Retinal pigment epithelial cell (primary cell): ENCODE data around the gene CPEB3.

ENCODE experiments used
- DNase-seq: peaks from one replicate; pipeline ENCODE4 v3.0.0-alpha.2; 2010; ENCODE audit warnings: low read depth
- H3K4me3 ChIP-seq: 2 replicates; pipeline ENCODE4 v1.5.1; 2011; ENCODE audit warnings: mild to moderate bottlenecking, low read length, control low read depth, moderate library complexity
- TF ChIP-seq, protein P1 (sequence below): conservative IDR thresholded peaks from 2 replicates; pipeline ENCODE4 v1.5.1; 2011; ENCODE audit warnings: low read depth, low read length, control low read depth, inconsistent platforms

CPEB3 gene

DNA sequence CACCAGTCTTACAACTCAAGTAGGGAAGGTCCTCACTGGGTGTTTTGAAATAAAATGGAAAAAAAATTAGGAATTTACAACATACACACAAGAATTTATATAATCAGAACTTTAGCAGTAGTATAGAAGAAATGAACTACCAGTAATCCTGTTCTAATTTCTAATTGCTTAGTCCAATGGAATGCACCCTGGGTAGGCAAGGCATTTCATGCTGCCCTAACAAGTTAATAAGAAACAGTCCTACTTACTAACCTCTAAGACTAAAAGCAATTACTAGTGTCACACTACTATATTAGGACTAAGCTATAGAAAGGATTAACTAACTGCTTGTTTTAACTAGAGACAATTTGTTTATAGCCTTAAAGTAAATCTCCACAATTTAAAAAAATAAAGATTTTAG lies 209.2 kb downstream of the CPEB3 start:
- DNase-seq, result no peak
- TF ChIP-seq, protein P1, sequence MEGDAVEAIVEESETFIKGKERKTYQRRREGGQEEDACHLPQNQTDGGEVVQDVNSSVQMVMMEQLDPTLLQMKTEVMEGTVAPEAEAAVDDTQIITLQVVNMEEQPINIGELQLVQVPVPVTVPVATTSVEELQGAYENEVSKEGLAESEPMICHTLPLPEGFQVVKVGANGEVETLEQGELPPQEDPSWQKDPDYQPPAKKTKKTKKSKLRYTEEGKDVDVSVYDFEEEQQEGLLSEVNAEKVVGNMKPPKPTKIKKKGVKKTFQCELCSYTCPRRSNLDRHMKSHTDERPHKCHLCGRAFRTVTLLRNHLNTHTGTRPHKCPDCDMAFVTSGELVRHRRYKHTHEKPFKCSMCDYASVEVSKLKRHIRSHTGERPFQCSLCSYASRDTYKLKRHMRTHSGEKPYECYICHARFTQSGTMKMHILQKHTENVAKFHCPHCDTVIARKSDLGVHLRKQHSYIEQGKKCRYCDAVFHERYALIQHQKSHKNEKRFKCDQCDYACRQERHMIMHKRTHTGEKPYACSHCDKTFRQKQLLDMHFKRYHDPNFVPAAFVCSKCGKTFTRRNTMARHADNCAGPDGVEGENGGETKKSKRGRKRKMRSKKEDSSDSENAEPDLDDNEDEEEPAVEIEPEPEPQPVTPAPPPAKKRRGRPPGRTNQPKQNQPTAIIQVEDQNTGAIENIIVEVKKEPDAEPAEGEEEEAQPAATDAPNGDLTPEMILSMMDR, result no peak
- no peak overlapping the region for H3K4me3 ChIP-seq

DNA sequence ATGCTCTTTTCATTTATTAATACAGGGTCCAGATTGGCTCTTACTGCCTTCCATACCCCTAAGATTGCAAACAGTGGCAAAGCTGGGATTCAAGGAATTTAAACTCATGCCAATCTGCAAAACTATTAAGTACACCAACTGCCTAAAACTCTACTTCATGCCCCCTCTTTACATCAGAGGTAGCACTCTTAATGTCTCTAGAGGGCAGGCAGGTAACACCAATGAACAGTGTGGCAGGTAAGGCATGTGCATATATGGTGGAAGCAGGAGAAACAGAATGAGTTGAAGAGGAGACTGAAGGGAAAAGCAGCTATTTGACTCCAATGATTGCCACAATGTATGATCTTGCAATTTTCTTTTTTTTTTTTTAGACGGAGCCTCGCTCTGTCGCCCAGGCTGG lies 210.6 kb downstream of the CPEB3 start:
- H3K4me3 ChIP-seq, result no peak overlapping the region
- TF ChIP-seq, protein P1, result no peak
- DNase-seq, result no peak

DNA sequence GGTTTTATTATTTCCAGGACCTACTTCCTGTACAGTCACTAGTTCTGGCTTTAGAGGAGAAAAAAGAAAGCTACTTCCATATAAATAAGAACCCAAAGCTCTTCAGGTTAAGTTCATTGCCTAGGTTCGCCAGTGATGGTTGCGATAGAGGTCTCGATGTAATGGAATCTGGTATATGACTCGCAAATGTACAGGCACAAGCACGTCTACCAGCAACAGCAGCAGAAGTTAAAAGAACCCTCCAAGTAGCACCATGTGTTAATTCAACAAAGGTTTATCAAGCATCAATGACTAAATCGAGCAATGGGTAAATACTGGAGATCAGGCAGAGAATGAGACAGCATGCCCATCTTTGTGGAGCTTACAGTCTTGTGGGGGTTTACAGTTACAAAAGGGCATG lies 211.9 kb downstream of the CPEB3 start:
- no peak for DNase-seq
- no peak overlapping the region for H3K4me3 ChIP-seq
- TF ChIP-seq, protein P1, result no peak

DNA sequence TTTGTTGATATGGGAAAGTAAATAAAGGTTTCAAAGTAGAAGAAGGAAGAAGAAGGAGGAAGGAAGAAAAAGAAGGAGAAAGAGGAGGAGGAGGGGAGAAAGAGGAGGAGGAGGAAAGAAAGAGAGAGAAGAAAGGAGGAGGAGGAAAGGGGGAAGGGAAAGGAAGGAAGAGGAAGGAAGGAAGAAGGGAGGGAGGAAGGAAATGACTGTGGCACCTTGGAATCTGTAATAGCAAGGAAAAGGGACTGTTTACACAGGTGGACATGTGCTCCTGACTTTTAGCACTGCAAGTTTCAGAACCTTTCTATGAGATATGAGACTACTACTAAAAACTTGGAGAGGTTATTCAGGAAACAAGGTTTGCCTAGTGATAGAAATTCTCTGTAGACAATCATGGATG lies 214.2 kb downstream of the CPEB3 start:
- no peak for DNase-seq
- TF ChIP-seq, protein P1, result no peak
- no peak overlapping the region for H3K4me3 ChIP-seq

DNA sequence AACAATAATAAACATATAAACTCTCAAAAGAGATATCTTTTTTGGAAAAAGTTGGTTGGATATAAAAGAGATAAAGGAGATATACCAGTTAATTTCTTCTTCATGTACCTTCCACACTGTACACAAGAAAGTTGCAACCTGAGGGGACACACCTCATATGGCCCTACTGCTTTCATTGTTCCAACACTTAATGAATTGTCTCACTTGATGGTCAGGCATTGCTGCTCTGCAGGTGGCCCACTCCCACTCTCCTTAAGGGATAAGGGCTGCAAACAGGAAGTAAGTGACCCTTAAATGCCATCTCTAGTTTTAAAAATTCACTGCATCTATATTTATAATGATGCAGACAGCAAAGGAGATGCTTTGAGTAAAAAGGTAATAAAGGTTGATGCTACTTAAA lies 215.0 kb downstream of the CPEB3 start:
- H3K4me3 ChIP-seq, result no peak overlapping the region
- no peak for DNase-seq
- TF ChIP-seq, protein P1, result no peak

DNA sequence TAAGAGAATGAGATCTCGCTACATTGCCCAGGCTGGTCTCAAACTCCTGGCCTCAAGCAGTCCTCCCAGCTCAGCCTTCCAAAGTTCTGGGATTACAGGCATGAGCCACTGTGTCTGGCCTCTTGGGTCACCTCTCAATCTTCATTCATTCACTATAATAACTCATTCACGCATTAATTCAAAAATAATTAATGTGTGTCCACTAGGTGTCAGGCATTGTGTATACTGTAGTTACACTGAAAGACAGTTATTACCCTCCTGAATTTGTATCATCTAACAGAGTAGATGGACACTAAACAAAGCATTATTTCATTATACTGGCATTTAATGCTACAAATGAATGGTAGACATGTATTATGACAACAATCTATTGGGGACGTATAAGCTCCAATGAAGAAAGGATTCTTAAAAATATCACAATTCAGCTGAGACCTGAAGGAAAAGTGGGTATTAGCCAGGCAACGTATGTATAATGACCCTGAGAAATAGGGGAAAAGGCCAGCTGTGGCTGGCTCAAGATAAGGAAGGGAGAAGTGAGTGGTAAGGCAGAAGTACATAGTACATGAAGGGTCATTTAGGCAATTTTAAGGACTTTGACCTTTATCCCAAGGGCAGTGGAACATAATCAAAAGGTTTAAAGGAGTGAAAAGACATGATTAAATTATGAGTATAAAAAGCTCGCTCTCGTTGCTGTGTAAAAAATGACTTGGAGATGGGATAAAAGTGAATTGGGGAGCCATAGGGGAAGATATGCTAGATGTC lies 216.6 kb downstream of the CPEB3 start:
- no peak overlapping the region for H3K4me3 ChIP-seq
- TF ChIP-seq, protein P1, result peak; percentile 34
- DNase-seq, result no peak

DNA sequence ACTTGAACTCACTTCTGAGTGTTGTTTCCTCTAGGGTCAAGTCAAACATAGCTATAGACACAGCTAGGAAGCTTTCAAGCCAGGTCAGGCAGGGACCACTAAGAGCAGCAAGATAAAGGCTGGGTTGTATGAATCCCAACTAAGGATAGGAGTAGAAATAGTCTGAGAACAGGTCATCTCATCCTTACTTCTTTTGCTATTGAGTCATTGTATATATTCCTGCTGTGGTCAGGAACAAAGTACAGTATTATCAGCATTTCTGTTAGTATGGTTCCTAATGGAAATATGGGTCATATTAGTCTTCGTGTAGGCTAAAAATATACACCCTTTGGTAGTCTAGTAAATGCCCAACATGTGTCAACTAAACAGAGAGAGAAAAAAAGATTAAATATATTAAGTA lies 222.0 kb downstream of the CPEB3 start:
- no peak for DNase-seq
- TF ChIP-seq, protein P1, result no peak
- no peak overlapping the region for H3K4me3 ChIP-seq
